HepG2 (cell line): ENCODE results near the gene ADAP2. TPM values are rescaled to one million over a fixed set of nuclear protein-coding genes. Genes with fewer than 3 reads are reported as not detected.

Experiments used
- AKAP8 ChIP-seq: sonication (generic); formaldehyde crosslinking; IDR thresholded peaks from 2 replicates; pipeline ENCODE4 v1.5.1; 2020; ENCODE audit warnings: mild to moderate bottlenecking, missing genetic modification reagents
- BHLHE40 ChIP-seq: IDR thresholded peaks from 2 replicates; pipeline ENCODE4 v1.6.1; 2011; ENCODE audit warnings: low read length, improper control_type of control experiment
- GATA4 ChIP-seq: sonication (generic); IDR thresholded peaks from 2 replicates; pipeline ENCODE4 v1.6.1; 2016; ENCODE audit warnings: antibody characterized with exemption, low read depth, borderline replicate concordance
- HCFC1 ChIP-seq: fragments of 150-350 bp; IDR thresholded peaks from 2 replicates; pipeline ENCODE4 v1.6.1; 2014; ENCODE audit warnings: low read depth, low read length
- HNRNPH1 ChIP-seq: fragments of 200-400 bp; formaldehyde crosslinking; optimal IDR thresholded peaks from 2 replicates; pipeline ENCODE3; 2017; ENCODE audit warnings: mild to moderate bottlenecking, low read depth, low read length
- KDM1A ChIP-seq: IDR thresholded peaks from 2 replicates; pipeline ENCODE4 v1.6.1; 2016; ENCODE audit warnings: missing compliant biosample characterization
- MAFK ChIP-seq, 2 experiments: IDR thresholded peaks in 1 of 2; conservative IDR thresholded peaks in 1 of 2; 2 replicates each; pipeline ENCODE4 v1.6.1; 2011; ENCODE audit warnings: improper control_type of control experiment in 2 of 2, low read length in 2 of 2
- NCOA5 ChIP-seq: sonication (generic); formaldehyde crosslinking; IDR thresholded peaks from 2 replicates; pipeline ENCODE4 v1.4.0; 2020; ENCODE audit warnings: missing genetic modification reagents
- SMAD3 ChIP-seq: sonication (generic); formaldehyde crosslinking; IDR thresholded peaks from 2 replicates; pipeline ENCODE4 v1.4.0; 2020; ENCODE audit warnings: missing genetic modification reagents
- SSRP1 ChIP-seq: IDR thresholded peaks from 2 replicates; pipeline ENCODE4 v1.6.1; 2016; ENCODE audit warnings: control low read depth
- THRA ChIP-seq: sonication (generic); formaldehyde crosslinking; IDR thresholded peaks from 2 replicates; pipeline ENCODE4 v1.4.0; 2020; ENCODE audit warnings: missing genetic modification reagents, borderline replicate concordance
- TMF1 ChIP-seq: sonication (generic); formaldehyde crosslinking; IDR thresholded peaks from 2 replicates; pipeline ENCODE4 v1.8.1; 2022; ENCODE audit warnings: low read depth, missing genetic modification reagents
- TSC22D2 ChIP-seq: sonication (generic); formaldehyde crosslinking; IDR thresholded peaks from 2 replicates; pipeline ENCODE4 v1.5.1; 2020; ENCODE audit warnings: missing genetic modification reagents, mild to moderate bottlenecking, borderline replicate concordance
- ZBTB21 ChIP-seq: sonication (generic); formaldehyde crosslinking; IDR thresholded peaks from 2 replicates; pipeline ENCODE4 v1.4.0; 2020; ENCODE audit warnings: missing genetic modification reagents
- ZEB1 ChIP-seq: IDR thresholded peaks from 2 replicates; pipeline ENCODE4 v1.6.1; 2012; ENCODE audit warnings: mild to moderate bottlenecking, low read depth, inconsistent platforms; ENCODE audit not compliant: insufficient replicate concordance
- ZMYM3 ChIP-seq: sonication (generic); formaldehyde crosslinking; IDR thresholded peaks from 2 replicates; pipeline ENCODE4 v1.5.1; 2020; ENCODE audit warnings: mild to moderate bottlenecking, missing genetic modification reagents
- ZNF282 ChIP-seq: fragments of 450-650 bp; IDR thresholded peaks from 2 replicates; pipeline ENCODE4 v1.6.1; 2018; ENCODE audit not compliant: partially characterized antibody
- ZNF563 ChIP-seq: sonication (generic); formaldehyde crosslinking; IDR thresholded peaks from 2 replicates; pipeline ENCODE4 v1.8.0; 2022; ENCODE audit warnings: mild to moderate bottlenecking, moderate library complexity, missing genetic modification reagents
- ZNF577 ChIP-seq: sonication (generic); formaldehyde crosslinking; IDR thresholded peaks from 2 replicates; pipeline ENCODE4 v1.4.0; 2020; ENCODE audit warnings: mild to moderate bottlenecking, low read depth, missing genetic modification reagents, borderline replicate concordance
- ZNF615 ChIP-seq: sonication (generic); formaldehyde crosslinking; IDR thresholded peaks from 2 replicates; pipeline ENCODE4 v1.5.0; 2020; ENCODE audit warnings: mild to moderate bottlenecking, missing genetic modification reagents, borderline replicate concordance
- ZNF674 ChIP-seq: sonication (generic); formaldehyde crosslinking; IDR thresholded peaks from 2 replicates; pipeline ENCODE4 v1.5.0; 2020; ENCODE audit warnings: low read depth, mild to moderate bottlenecking, missing genetic modification reagents
- ZNF776 ChIP-seq: sonication (generic); formaldehyde crosslinking; IDR thresholded peaks from 2 replicates; pipeline ENCODE4 v1.4.0; 2020; ENCODE audit warnings: mild to moderate bottlenecking, missing genetic modification reagents
- ZNF781 ChIP-seq: sonication (generic); formaldehyde crosslinking; IDR thresholded peaks from 2 replicates; pipeline ENCODE4 v1.5.1; 2020; ENCODE audit warnings: borderline replicate concordance, mild to moderate bottlenecking, missing genetic modification reagents; ENCODE audit errors: not compliant biosample characterization
- ZSCAN29 ChIP-seq: sonication (generic); formaldehyde crosslinking; conservative IDR thresholded peaks from 2 replicates; pipeline ENCODE4 v1.4.0; 2020; ENCODE audit warnings: mild to moderate bottlenecking, missing genetic modification reagents
- ZZZ3 ChIP-seq: sonication (generic); formaldehyde crosslinking; IDR thresholded peaks from 2 replicates; pipeline ENCODE4 v1.4.0; 2020; ENCODE audit warnings: missing genetic modification reagents, mild to moderate bottlenecking, borderline replicate concordance
- polyA plus RNA-seq, 8 experiments: library from polyadenylated mRNA; depleted of rRNA in 3 of 8; stranded (reverse) in 7 of 8; unstranded in 1 of 8; fragments of >200 nt; fragmentation: Illumina TruSeq in 4 of 8; extraction: Trizol in 4 of 8; gene quantifications; 2 replicates each; pipeline versions ENCODE4 v1.2.1 to v1.2.3, GENCODE V29; 2011 to 2016; ENCODE audit warnings: low read depth in 4 of 8, missing spikeins in 1 of 8, mixed read lengths in 1 of 8; ENCODE audit not compliant: insufficient read depth in 1 of 8
- total RNA-seq, 5 experiments: library from RNA; depleted of rRNA; stranded (reverse); fragments of >200 nt; fragmentation: Illumina TruSeq; extraction: Trizol; gene quantifications; 2 replicates each; pipeline ENCODE4 v1.2.3, GENCODE V29; 2016; ENCODE audit warnings: low read depth in 1 of 5
- TF ChIP-seq, protein P1 (sequence below): sonication (generic); formaldehyde crosslinking; IDR thresholded peaks from 2 replicates; pipeline ENCODE4 v1.9.0; 2021; ENCODE audit warnings: missing genetic modification reagents, mild to moderate bottlenecking, borderline replicate concordance
- TF ChIP-seq, protein P2 (sequence below): sonication (generic); formaldehyde crosslinking; IDR thresholded peaks from 2 replicates; pipeline ENCODE4 v1.8.0; 2022; ENCODE audit warnings: low read depth, missing genetic modification reagents

Gene ADAP2
- total and polyA plus RNA-seq, 2 of the 13 experiments (the other 11 are each of a cell fraction or from before 2014, with no cell fraction given) = 0.51 to 0.70 TPM

GRCh38 chr17:30906101-30906911 is 15.4 kb upstream of the ADAP2 start, which contains the start of gene TEFM (continued):
- TF ChIP-seq ZNF615 (CRISPR knock-in tag) (peak; percentile 79; the same call in 1 of the 2 replicates), SSRP1 (peak; percentile 90), ZNF776 (CRISPR knock-in tag) (peak; percentile 70; the same call in 1 of the 2 replicates), ZNF563 (CRISPR knock-in tag) (peak; percentile 89), BHLHE40 (no peak), ZEB1 (peak; percentile 63), THRA (peak; percentile 88), HCFC1 (peak; percentile 72), ZNF577 (CRISPR knock-in tag) (no peak), TMF1 (no peak), ZBTB21 (CRISPR knock-in tag) (no peak), NCOA5 (no peak), ZSCAN29 (CRISPR knock-in tag) (peak; percentile 98), KDM1A (peak; percentile 53; the same call in 1 of the 2 replicates), SMAD3 (CRISPR knock-in tag) (peak; percentile 94), HNRNPH1 (no peak), ZZZ3 (CRISPR knock-in tag) (peak; percentile 99), ZNF282 (no peak), ZNF674 (0 out of 2 replicates have a peak, but pooled peaks have one; percentile 29), ZNF781 (CRISPR knock-in tag) (peak; percentile 49), MAFK (conservative IDR thresholded peaks at IDR 0.05 in 1 of 2, IDR thresholded peaks at IDR 0.05 in 1 of 2; ENCODE audit: low read length in 2 of 2) (no peak), AKAP8 (CRISPR knock-in tag) (peak; percentile 56; the same call in 1 of the 2 replicates), TSC22D2 (CRISPR knock-in tag) (peak; percentile 92), ZMYM3 (CRISPR knock-in tag) (peak; percentile 90), GATA4 (0 out of 2 replicates have a peak, but pooled peaks have one; percentile 26)
- TF ChIP-seq, protein P1, sequence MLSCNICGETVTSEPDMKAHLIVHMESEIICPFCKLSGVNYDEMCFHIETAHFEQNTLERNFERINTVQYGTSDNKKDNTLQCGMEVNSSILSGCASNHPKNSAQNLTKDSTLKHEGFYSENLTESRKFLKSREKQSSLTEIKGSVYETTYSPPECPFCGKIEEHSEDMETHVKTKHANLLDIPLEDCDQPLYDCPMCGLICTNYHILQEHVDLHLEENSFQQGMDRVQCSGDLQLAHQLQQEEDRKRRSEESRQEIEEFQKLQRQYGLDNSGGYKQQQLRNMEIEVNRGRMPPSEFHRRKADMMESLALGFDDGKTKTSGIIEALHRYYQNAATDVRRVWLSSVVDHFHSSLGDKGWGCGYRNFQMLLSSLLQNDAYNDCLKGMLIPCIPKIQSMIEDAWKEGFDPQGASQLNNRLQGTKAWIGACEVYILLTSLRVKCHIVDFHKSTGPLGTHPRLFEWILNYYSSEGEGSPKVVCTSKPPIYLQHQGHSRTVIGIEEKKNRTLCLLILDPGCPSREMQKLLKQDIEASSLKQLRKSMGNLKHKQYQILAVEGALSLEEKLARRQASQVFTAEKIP (CRISPR knock-in tag) = no peak
- TF ChIP-seq, protein P2, sequence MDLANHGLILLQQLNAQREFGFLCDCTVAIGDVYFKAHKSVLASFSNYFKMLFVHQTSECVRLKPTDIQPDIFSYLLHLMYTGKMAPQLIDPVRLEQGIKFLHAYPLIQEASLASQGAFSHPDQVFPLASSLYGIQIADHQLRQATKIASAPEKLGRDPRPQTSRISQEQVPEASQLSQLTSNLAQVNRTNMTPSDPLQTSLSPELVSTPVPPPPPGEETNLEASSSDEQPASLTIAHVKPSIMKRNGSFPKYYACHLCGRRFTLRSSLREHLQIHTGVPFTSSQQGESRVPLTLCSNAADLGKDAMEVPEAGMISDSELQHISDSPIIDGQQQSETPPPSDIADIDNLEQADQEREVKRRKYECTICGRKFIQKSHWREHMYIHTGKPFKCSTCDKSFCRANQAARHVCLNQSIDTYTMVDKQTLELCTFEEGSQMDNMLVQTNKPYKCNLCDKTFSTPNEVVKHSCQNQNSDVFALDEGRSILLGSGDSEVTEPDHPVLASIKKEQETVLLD (CRISPR knock-in tag) = peak; percentile 83
